Transverse colon (tissue), 4 donors: ENCODE data around the gene ASIC2. TPM values are rescaled to one million over a fixed set of nuclear protein-coding genes. Genes with fewer than 3 reads are reported as not detected.

Experiments
- DNase-seq: peaks from one replicate; pipeline ENCODE4 v3.0.0-alpha.2; 2019
- H3K27ac ChIP-seq, 4 donors: fragments of 200-600 bp; sonication (generic); 2 replicates each; pipeline ENCODE4 v1.5.1; 2016 to 2018; ENCODE audit warnings: inconsistent platforms in 4 of 4
- H3K27me3 ChIP-seq: fragments of 200-600 bp; sonication (generic); 2 replicates; pipeline ENCODE4 v1.5.1; 2017; ENCODE audit warnings: inconsistent platforms
- H3K36me3 ChIP-seq, 4 donors: fragments of 200-600 bp; sonication (generic); 2 replicates each; pipeline ENCODE4 v1.5.1; 2017 to 2019; ENCODE audit warnings: inconsistent platforms in 4 of 4
- H3K4me1 ChIP-seq, 4 donors: fragments of 200-600 bp; sonication (generic); 2 replicates each; pipeline ENCODE4 v1.5.1; 2017 to 2020; ENCODE audit warnings: inconsistent platforms in 4 of 4
- H3K4me3 ChIP-seq, 4 donors: fragments of 200-600 bp; sonication (generic); 1 replicate in 1 of 4; 2 replicates in 3 of 4; pipeline versions ENCODE4 v1.5.1 to v1.6.1; 2017 to 2019; ENCODE audit warnings: inconsistent platforms in 4 of 4
- H3K9me3 ChIP-seq, 2 donors: fragments of 200-600 bp; sonication (generic); 2 replicates each; pipeline ENCODE4 v1.5.1; 2017 to 2019; ENCODE audit warnings: inconsistent platforms in 2 of 2
- EP300 ChIP-seq: sonication (generic); formaldehyde crosslinking; IDR thresholded peaks from one replicate; pipeline ENCODE4 v1.6.1; 2017; ENCODE audit warnings: antibody characterized with exemption, low read depth
- POLR2A ChIP-seq: fragments of 450-650 bp; IDR thresholded peaks from one replicate; pipeline ENCODE4 v1.6.1; 2016; ENCODE audit warnings: antibody characterized with exemption, mild to moderate bottlenecking, moderate library complexity
- POLR2AphosphoS5 ChIP-seq, 3 donors: sonication (generic); formaldehyde crosslinking; IDR thresholded peaks; one replicate each; pipeline ENCODE4 v1.6.1; 2016; ENCODE audit warnings: antibody characterized with exemption in 3 of 3
- WGBS, 2 donors: methylation state at CpG; one replicate each; pipeline ENCODE4 v1.1.5; 2018; ENCODE audit warnings: low coverage in 1 of 2; 5-methylcytosine and 5-hydroxymethylcytosine counted together
- in situ Hi-C, 4 donors: fragments of 200-750 bp; cut with MboI; loops; one replicate each; pipeline versions ENCODE4 v1.15.0 to v1.15.1; 2017; ENCODE audit warnings: low sequenced_read_pairs in 3 of 4, low pct_ligation_motif_present in 1 of 4, low pct_unique_long_range_greater_than_20kb in 1 of 4
- intact Hi-C: fragments of 100-400 bp; cut with DNase I; formaldehyde crosslinking; loops from one replicate; pipeline ENCODE4 v1.15.1; 2023; ENCODE audit warnings: low total_unique reads
- total RNA-seq, 4 donors: library from RNA; depleted of rRNA; stranded (reverse); fragments of >200 nt; gene quantifications; one replicate each; pipeline ENCODE4 v1.1.0, GENCODE V29; 2016
- TF ChIP-seq, protein P1 (sequence below), 5 experiments: fragments of 200-600 bp in 3 of 5; fragments of 450-650 bp in 2 of 5; sonication (generic) in 3 of 5; IDR thresholded peaks; 1 replicate in 2 of 5; 2 replicates in 3 of 5; pipeline ENCODE4 v1.5.1; 2016 to 2017; ENCODE audit warnings: antibody characterized with exemption in 5 of 5, inconsistent platforms in 3 of 5, mild to moderate bottlenecking in 2 of 5, moderate library complexity in 1 of 5

The ASIC2 gene
- total RNA-seq, 4 donors from 2014 or later, result 0.16 to 0.55 TPM; not detected in 2

DNA sequence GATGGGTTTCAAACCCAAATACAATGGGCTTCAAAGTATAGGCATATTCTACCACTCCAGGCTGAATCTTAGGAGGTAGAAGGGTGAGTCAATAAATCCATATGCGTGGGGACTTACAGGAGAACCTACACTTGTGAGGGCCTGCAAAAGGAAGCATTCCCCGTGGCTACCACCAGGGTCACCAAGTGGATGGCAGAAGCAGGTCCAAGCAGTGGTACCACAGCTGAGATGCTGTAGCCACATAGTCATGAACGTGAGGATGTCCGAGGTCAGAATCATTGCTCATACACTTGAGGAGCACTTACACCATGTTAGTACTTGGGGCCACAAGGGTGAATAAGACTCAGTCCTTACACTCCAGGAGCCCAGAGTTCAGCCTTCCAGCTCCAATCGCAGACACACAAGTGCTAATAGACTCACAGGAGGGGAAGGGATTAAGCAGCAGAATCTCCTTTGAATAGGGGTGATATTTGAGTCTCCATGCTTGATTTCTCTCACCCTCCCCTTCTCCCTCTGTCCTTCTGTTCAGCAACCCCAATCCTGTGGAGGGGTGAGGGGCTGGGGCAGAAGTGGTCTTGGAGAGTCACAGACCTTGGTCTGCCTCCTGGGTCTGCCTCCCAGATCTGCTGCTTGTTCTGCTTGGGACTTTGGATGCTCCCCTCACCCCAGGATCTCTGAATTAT, 42.5 kb upstream of the ASIC2 start:
- Histone ChIP-seq H3K9me3 (no peaks in the 10 kb centered on the region), H3K4me1 (no peaks in the 10 kb centered on the region), H3K36me3 (no peaks in the 10 kb centered on the region), H3K27ac (no peak overlapping the region), H3K27me3 (peaks cover 23% of the 10 kb centered on the region), H3K4me3 (no peak overlapping the region)
- 57% methylated on average over 5 of the region's 5 CpGs; no CpG with 5 or more reads in 1 of the 2 donors for WGBS, 2 donors
- DNase-seq, result no peak
- intact Hi-C loops, result no loop called here
- in situ Hi-C loops, result loop anchor here in 1 of 4 donors (25.0 kb wide), 1 partner anchor 148 kb away; no protein-coding TSS in a partner anchor
- TF ChIP-seq, protein P1, sequence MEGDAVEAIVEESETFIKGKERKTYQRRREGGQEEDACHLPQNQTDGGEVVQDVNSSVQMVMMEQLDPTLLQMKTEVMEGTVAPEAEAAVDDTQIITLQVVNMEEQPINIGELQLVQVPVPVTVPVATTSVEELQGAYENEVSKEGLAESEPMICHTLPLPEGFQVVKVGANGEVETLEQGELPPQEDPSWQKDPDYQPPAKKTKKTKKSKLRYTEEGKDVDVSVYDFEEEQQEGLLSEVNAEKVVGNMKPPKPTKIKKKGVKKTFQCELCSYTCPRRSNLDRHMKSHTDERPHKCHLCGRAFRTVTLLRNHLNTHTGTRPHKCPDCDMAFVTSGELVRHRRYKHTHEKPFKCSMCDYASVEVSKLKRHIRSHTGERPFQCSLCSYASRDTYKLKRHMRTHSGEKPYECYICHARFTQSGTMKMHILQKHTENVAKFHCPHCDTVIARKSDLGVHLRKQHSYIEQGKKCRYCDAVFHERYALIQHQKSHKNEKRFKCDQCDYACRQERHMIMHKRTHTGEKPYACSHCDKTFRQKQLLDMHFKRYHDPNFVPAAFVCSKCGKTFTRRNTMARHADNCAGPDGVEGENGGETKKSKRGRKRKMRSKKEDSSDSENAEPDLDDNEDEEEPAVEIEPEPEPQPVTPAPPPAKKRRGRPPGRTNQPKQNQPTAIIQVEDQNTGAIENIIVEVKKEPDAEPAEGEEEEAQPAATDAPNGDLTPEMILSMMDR (IDR thresholded peaks at IDR 0.05), result no peak
- TF ChIP-seq POLR2AphosphoS5 (IDR thresholded peaks at IDR 0.05) (no peak), POLR2A (no peak), EP300 (no peak)

DNA sequence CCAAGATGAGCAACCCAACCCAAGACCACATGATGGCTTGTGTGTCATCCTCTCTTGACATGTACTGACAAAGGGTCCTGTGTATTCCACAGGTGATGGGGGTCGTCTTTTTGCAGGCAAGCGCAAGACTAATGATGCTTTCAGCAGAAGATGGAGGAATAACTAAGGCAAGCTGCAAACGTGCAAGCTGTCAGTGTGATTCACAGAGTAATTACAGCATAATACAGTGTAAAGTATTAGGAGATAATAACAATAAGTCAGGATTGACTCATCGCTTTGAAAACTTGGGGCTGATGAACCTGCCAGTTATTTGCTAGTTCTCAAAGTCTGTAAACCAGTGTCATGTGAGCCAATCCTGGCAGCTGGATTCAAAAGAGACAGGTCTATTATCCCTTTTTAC, 41.6 kb upstream of the ASIC2 start:
- H3K4me3 ChIP-seq, result no peak overlapping the region
- intact Hi-C loops, result no loop called here
- no peaks in the 10 kb centered on the region for H3K36me3 ChIP-seq
- H3K27ac ChIP-seq, result no peak overlapping the region
- no peak for DNase-seq
- no peaks in the 10 kb centered on the region for H3K9me3 ChIP-seq
- H3K4me1 ChIP-seq, result no peaks in the 10 kb centered on the region
- 29 to 62% methylated on average over 2 to 4 of the region's 4 CpGs for WGBS, 2 donors
- in situ Hi-C loops, result loop anchor here in 1 of 4 donors (25.0 kb wide), 1 partner anchor 147 kb away; no protein-coding TSS in a partner anchor
- TF ChIP-seq POLR2AphosphoS5 (IDR thresholded peaks at IDR 0.05) (no peak), POLR2A (no peak), EP300 (no peak)
- TF ChIP-seq, protein P1 (IDR thresholded peaks at IDR 0.05), result no peak
- peaks cover 18% of the 10 kb centered on the region for H3K27me3 ChIP-seq

DNA sequence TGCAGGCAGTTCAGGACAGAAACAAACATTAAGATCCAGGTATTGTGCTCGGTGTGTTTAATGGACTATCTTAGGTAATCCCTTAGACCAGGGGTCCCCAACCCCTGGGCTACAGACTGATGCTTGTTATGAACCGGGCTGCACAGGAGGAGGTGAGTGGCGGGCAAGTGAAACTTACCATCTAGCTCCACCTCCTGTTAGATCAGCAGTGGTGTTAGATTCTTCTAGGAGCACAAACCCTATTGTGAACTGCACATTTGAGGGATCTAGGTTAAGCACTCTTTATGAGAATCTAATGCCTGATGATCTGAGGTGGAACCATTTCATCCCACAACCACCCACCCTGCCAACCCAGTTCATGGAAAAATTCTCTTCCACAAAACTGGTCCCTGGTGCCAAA, 37.8 kb upstream of the ASIC2 start:
- Histone ChIP-seq H3K27ac (no peak overlapping the region), H3K27me3 (no peaks in the 10 kb centered on the region), H3K9me3 (no peaks in the 10 kb centered on the region), H3K4me3 (no peak overlapping the region), H3K4me1 (no peaks in the 10 kb centered on the region), H3K36me3 (no peaks in the 10 kb centered on the region)
- TF ChIP-seq EP300 (no peak), POLR2A (no peak), POLR2AphosphoS5 (IDR thresholded peaks at IDR 0.05) (no peak)
- TF ChIP-seq, protein P1 (IDR thresholded peaks at IDR 0.05), result no peak
- in situ Hi-C loops, result loop anchor here in 1 of 4 donors (25.0 kb wide), 1 partner anchor 144 kb away; no protein-coding TSS in a partner anchor
- DNase-seq, result no peak
- 66% methylated on average over 3 of the region's 3 CpGs; no CpG with 5 or more reads in 1 of the 2 donors for WGBS, 2 donors
- intact Hi-C loops, result no loop called here

DNA sequence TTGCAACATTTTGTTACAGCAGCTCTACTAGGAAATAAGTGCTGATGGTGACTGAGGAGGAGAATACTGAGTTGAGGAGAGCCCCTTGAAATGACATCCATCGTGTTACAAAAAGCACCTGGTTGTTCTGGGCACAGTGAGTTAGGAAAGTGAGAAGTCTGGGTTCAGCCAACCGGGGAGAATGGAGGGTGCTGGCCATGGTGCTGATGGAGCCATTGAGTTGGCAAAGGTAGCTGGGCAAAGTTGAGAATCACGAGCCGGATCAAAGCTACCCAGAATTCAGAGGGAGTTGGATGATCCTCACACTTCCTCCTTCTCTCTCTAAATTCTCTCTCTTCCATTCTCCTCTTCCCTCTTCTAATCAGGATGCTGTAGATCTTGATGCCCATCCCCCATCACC, 35.0 kb upstream of the ASIC2 start:
- DNase-seq, result no peak
- H3K36me3 ChIP-seq, result no peaks in the 10 kb centered on the region
- intact Hi-C loops, result no loop called here

More for the DNA sequence above, 35.0 kb upstream of the ASIC2 start:
- TF ChIP-seq EP300, result no peak
- TF ChIP-seq POLR2A, result no peak
- no peak for TF ChIP-seq POLR2AphosphoS5 (IDR thresholded peaks at IDR 0.05)
- TF ChIP-seq, protein P1 (IDR thresholded peaks at IDR 0.05), result no peak
- in situ Hi-C loops, result loop anchor here in 1 of 4 donors (25.0 kb wide), 1 partner anchor 141 kb away; no protein-coding TSS in a partner anchor
- H3K9me3 ChIP-seq, result no peaks in the 10 kb centered on the region
- 16 to 21% methylated on average over 2 to 4 of the region's 4 CpGs for WGBS, 2 donors
- H3K27ac ChIP-seq, result no peak overlapping the region
- no peaks in the 10 kb centered on the region for H3K4me1 ChIP-seq
- no peak overlapping the region for H3K4me3 ChIP-seq
- no peaks in the 10 kb centered on the region for H3K27me3 ChIP-seq
